SJCRH30 (cell line): ENCODE results near the gene ATP11A. TPM values are rescaled to one million over a fixed set of nuclear protein-coding genes. Genes with fewer than 3 reads are reported as not detected.
"Not testable (repeated sequence)": the region's sequence is repeated elsewhere in the genome, so short reads cannot be mapped to it uniquely, and the experiment has no call there.

Experiments
- DNase-seq, 2 experiments: peaks; one replicate each; pipeline ENCODE4 v3.0.0-alpha.2; 2015 to 2020
- H3K27ac ChIP-seq: fragments of 250-450 bp; sonication (Bioruptor Pico); 2 replicates; pipeline ENCODE4 v1.5.1; 2020; ENCODE audit warnings: mild to moderate bottlenecking, moderate library complexity
- H3K27me3 ChIP-seq: fragments of 250-450 bp; sonication (Bioruptor Pico); 2 replicates; pipeline ENCODE4 v1.5.1; 2020; ENCODE audit warnings: mild to moderate bottlenecking, moderate library complexity
- H3K36me3 ChIP-seq: fragments of 250-450 bp; sonication (Bioruptor Pico); 2 replicates; pipeline ENCODE4 v1.5.1; 2020; ENCODE audit warnings: mild to moderate bottlenecking, moderate library complexity
- H3K4me1 ChIP-seq: fragments of 250-450 bp; sonication (Bioruptor Pico); 2 replicates; pipeline ENCODE4 v1.5.1; 2020; ENCODE audit warnings: mild to moderate bottlenecking, moderate library complexity
- H3K4me3 ChIP-seq: fragments of 250-450 bp; sonication (Bioruptor Pico); 2 replicates; pipeline ENCODE4 v1.5.1; 2020; ENCODE audit warnings: mild to moderate bottlenecking, moderate library complexity
- H3K9me3 ChIP-seq: fragments of 250-450 bp; sonication (Bioruptor Pico); replicated peaks from 2 replicates; pipeline ENCODE4 v1.5.1; 2020; ENCODE audit warnings: mild to moderate bottlenecking, moderate library complexity
- total RNA-seq: library from RNA; depleted of rRNA; stranded (reverse); fragments of >200 nt; shearing (Covaris generic); gene quantifications from 2 replicates; pipeline ENCODE4 v1.2.3, GENCODE V29; 2014

Gene ATP11A
- total RNA-seq, 1 experiment from 2014 or later: 14.2 TPM

GRCh38 chr13:112840472-112841302 is 150.8 kb downstream of the ATP11A start:
- Histone ChIP-seq H3K27ac (no peak overlapping the region), H3K27me3 (no peaks in the 10 kb centered on the region), H3K9me3 (no peaks in the 10 kb centered on the region), H3K4me3 (no peak overlapping the region), H3K36me3 (no peaks in the 10 kb centered on the region), H3K4me1 (no peaks in the 10 kb centered on the region)
- no peak for DNase-seq

- not testable (repeated sequence) for H3K4me1 ChIP-seq, H3K4me3 ChIP-seq, H3K36me3 ChIP-seq, H3K9me3 ChIP-seq, DNase-seq, H3K27me3 ChIP-seq, H3K27ac ChIP-seq
Measured at GRCh38 chr13:112841303-112842015, 151.6 kb downstream of the ATP11A start.

GRCh38 chr13:112842343-112842856 is 152.6 kb downstream of the ATP11A start:
- Histone ChIP-seq H3K4me3 (no peak overlapping the region), H3K27ac (no peak overlapping the region), H3K36me3 (no peaks in the 10 kb centered on the region), H3K4me1 (no peaks in the 10 kb centered on the region), H3K27me3 (no peaks in the 10 kb centered on the region), H3K9me3 (no peaks in the 10 kb centered on the region)
- DNase-seq: no peak

GRCh38 chr13:112842931-112843391 is 153.1 kb downstream of the ATP11A start:
- Histone ChIP-seq H3K4me3 (no peak overlapping the region), H3K9me3 (no peaks in the 10 kb centered on the region), H3K36me3 (no peaks in the 10 kb centered on the region; the same call in 1 of the 2 replicates), H3K4me1 (no peaks in the 10 kb centered on the region), H3K27me3 (no peaks in the 10 kb centered on the region), H3K27ac (no peak overlapping the region)
- DNase-seq: no peak

GRCh38 chr13:112843392-112844111 is 153.7 kb downstream of the ATP11A start:
- Histone ChIP-seq H3K4me3 (no peak overlapping the region), H3K9me3 (0 out of 2 replicates have a peak, but pooled peaks cover 3% of the 10 kb centered on the region), H3K27me3 (no peaks in the 10 kb centered on the region), H3K4me1 (no peaks in the 10 kb centered on the region), H3K36me3 (no peaks in the 10 kb centered on the region; the same call in 1 of the 2 replicates), H3K27ac (no peak overlapping the region)
- no peak for DNase-seq

GRCh38 chr13:112844411-112844810 is 154.6 kb downstream of the ATP11A start:
- Histone ChIP-seq H3K27ac (no peak overlapping the region), H3K36me3 (no peaks in the 10 kb centered on the region; the same call in 1 of the 2 replicates), H3K27me3 (no peaks in the 10 kb centered on the region), H3K4me1 (peaks cover 3% of the 10 kb centered on the region; the same call in 1 of the 2 replicates), H3K4me3 (no peak overlapping the region), H3K9me3 (0 out of 2 replicates have a peak, but pooled peaks cover 3% of the 10 kb centered on the region)
- no peak for DNase-seq

- H3K27me3 ChIP-seq: no peaks in the 10 kb centered on the region
- no peaks in the 10 kb centered on the region; the same call in 1 of the 2 replicates for H3K36me3 ChIP-seq
- H3K9me3 ChIP-seq: 0 out of 2 replicates have a peak, but pooled peaks cover 3% of the 10 kb centered on the region
- no peak for DNase-seq
- no peak overlapping the region for H3K27ac ChIP-seq
- peaks cover 3% of the 10 kb centered on the region; the same call in 1 of the 2 replicates for H3K4me1 ChIP-seq
- no peak overlapping the region for H3K4me3 ChIP-seq
Measured at GRCh38 chr13:112844879-112845278, 155.0 kb downstream of the ATP11A start.

GRCh38 chr13:112845511-112846144 is 155.8 kb downstream of the ATP11A start:
- DNase-seq: no peak
- H3K27me3 ChIP-seq: no peaks in the 10 kb centered on the region
- no peak overlapping the region for H3K27ac ChIP-seq
- no peak overlapping the region for H3K4me3 ChIP-seq
- H3K4me1 ChIP-seq: peaks cover 3% of the 10 kb centered on the region; the same call in 1 of the 2 replicates
- H3K9me3 ChIP-seq: 0 out of 2 replicates have a peak, but pooled peaks cover 3% of the 10 kb centered on the region
- no peaks in the 10 kb centered on the region; the same call in 1 of the 2 replicates for H3K36me3 ChIP-seq

- Histone ChIP-seq H3K4me1 (peaks cover 3% of the 10 kb centered on the region; the same call in 1 of the 2 replicates), H3K27ac (no peak overlapping the region), H3K36me3 (peaks cover 2% of the 10 kb centered on the region), H3K27me3 (no peaks in the 10 kb centered on the region), H3K4me3 (no peak overlapping the region), H3K9me3 (0 out of 2 replicates have a peak, but pooled peaks cover 3% of the 10 kb centered on the region)
- DNase-seq: no peak
Measured at GRCh38 chr13:112846411-112847115, 156.7 kb downstream of the ATP11A start.

GRCh38 chr13:112849500-112849899 is 159.7 kb downstream of the ATP11A start:
- peak; percentile 82 to 88 for DNase-seq
- Histone ChIP-seq H3K4me1 (peaks cover 3% of the 10 kb centered on the region; the same call in 1 of the 2 replicates), H3K9me3 (0 out of 2 replicates have a peak, but pooled peaks cover 3% of the 10 kb centered on the region)

GRCh38 chr13:112850273-112850672 is 160.4 kb downstream of the ATP11A start:
- Histone ChIP-seq H3K4me3 (no peak overlapping the region), H3K36me3 (peaks cover 7% of the 10 kb centered on the region), H3K27me3 (no peaks in the 10 kb centered on the region), H3K9me3 (0 out of 2 replicates have a peak, but pooled peaks cover 3% of the 10 kb centered on the region), H3K4me1 (peaks cover 3% of the 10 kb centered on the region; the same call in 1 of the 2 replicates), H3K27ac (no peak overlapping the region)
- DNase-seq: no peak

More at GRCh38 chr13:112849500-112849899, 159.7 kb downstream of the ATP11A start:
- no peaks in the 10 kb centered on the region for H3K27me3 ChIP-seq
- H3K4me3 ChIP-seq: no peak overlapping the region
- H3K36me3 ChIP-seq: peaks cover 7% of the 10 kb centered on the region
- H3K27ac ChIP-seq: no peak overlapping the region

GRCh38 chr13:112851107-112852038 is 161.5 kb downstream of the ATP11A start:
- DNase-seq: no peak
- no peak overlapping the region for H3K4me3 ChIP-seq
- H3K9me3 ChIP-seq: 0 out of 2 replicates have a peak, but pooled peaks cover 3% of the 10 kb centered on the region

More at GRCh38 chr13:112851107-112852038, 161.5 kb downstream of the ATP11A start:
- no peak overlapping the region for H3K27ac ChIP-seq
- H3K4me1 ChIP-seq: peaks cover 3% of the 10 kb centered on the region; the same call in 1 of the 2 replicates
- H3K27me3 ChIP-seq: no peaks in the 10 kb centered on the region
- peaks cover 10% of the 10 kb centered on the region for H3K36me3 ChIP-seq
